Measurements from ENCODE around the gene TRPV2.

- no peak for TF ChIP-seq POLR2A (IDR thresholded peaks at IDR 0.05)
- TF ChIP-seq, protein P1, sequence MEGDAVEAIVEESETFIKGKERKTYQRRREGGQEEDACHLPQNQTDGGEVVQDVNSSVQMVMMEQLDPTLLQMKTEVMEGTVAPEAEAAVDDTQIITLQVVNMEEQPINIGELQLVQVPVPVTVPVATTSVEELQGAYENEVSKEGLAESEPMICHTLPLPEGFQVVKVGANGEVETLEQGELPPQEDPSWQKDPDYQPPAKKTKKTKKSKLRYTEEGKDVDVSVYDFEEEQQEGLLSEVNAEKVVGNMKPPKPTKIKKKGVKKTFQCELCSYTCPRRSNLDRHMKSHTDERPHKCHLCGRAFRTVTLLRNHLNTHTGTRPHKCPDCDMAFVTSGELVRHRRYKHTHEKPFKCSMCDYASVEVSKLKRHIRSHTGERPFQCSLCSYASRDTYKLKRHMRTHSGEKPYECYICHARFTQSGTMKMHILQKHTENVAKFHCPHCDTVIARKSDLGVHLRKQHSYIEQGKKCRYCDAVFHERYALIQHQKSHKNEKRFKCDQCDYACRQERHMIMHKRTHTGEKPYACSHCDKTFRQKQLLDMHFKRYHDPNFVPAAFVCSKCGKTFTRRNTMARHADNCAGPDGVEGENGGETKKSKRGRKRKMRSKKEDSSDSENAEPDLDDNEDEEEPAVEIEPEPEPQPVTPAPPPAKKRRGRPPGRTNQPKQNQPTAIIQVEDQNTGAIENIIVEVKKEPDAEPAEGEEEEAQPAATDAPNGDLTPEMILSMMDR (IDR thresholded peaks at IDR 0.05), result no peak
- no peak for TF ChIP-seq POLR2AphosphoS5 (IDR thresholded peaks at IDR 0.05)
These were observed 7.3 kb upstream of the TRPV2 start for GRCh38 chr17:16407911-16408588.
